ENCODE measurements around the gene ALDH4A1. TPM values are rescaled to one million over a fixed set of nuclear protein-coding genes. Genes with fewer than 3 reads are reported as not detected.
"Not testable (repeated sequence)": the region's sequence is repeated elsewhere in the genome, so short reads cannot be mapped to it uniquely, and the experiment has no call there.

The ALDH4A1 gene
- total RNA-seq, 1 donor from 2014 or later = 30.0 TPM

GRCh38 chr1:18874600-18874999 is 27.8 kb downstream of the ALDH4A1 start:
- H3K27me3 Mint-ChIP-seq = no peaks in the 10 kb centered on the region
- no peak for DNase-seq (ENCODE audit: low spot score, unreplicated experiment)
- TF ChIP-seq CTCF (IDR thresholded peaks at IDR 0.05; ENCODE audit: unreplicated experiment) = no peak
- H3K36me3 Mint-ChIP-seq (ENCODE audit: insufficient read depth) = peaks cover 3% of the 10 kb centered on the region
- H3K4me1 Mint-ChIP-seq (ENCODE audit: low read depth) = no peaks in the 10 kb centered on the region
- no peaks in the 10 kb centered on the region for H3K9me3 Mint-ChIP-seq (ENCODE audit: low read depth)
- no peak overlapping the region for H3K4me3 Mint-ChIP-seq (ENCODE audit: low read depth)
- H3K27ac Mint-ChIP-seq = no peak overlapping the region

- DNase-seq (ENCODE audit: low spot score, unreplicated experiment) = no peak
- no peak for TF ChIP-seq CTCF (IDR thresholded peaks at IDR 0.05; ENCODE audit: unreplicated experiment)
- Mint-ChIP-seq H3K9me3 (ENCODE audit: low read depth) (no peaks in the 10 kb centered on the region), H3K27me3 (no peaks in the 10 kb centered on the region), H3K36me3 (ENCODE audit: insufficient read depth) (peaks cover 3% of the 10 kb centered on the region), H3K27ac (no peak overlapping the region), H3K4me1 (ENCODE audit: low read depth) (no peaks in the 10 kb centered on the region), H3K4me3 (ENCODE audit: low read depth) (no peak overlapping the region)
Observed at GRCh38 chr1:18874036-18874435, 28.3 kb downstream of the ALDH4A1 start.

- Mint-ChIP-seq H3K4me3 (ENCODE audit: low read depth) (no peak overlapping the region), H3K9me3 (ENCODE audit: low read depth) (no peaks in the 10 kb centered on the region), H3K27ac (no peak overlapping the region), H3K4me1 (ENCODE audit: low read depth) (no peaks in the 10 kb centered on the region), H3K36me3 (ENCODE audit: insufficient read depth) (peaks cover 2% of the 10 kb centered on the region), H3K27me3 (peaks cover 3% of the 10 kb centered on the region)
- TF ChIP-seq CTCF (IDR thresholded peaks at IDR 0.05; ENCODE audit: unreplicated experiment) = no peak
- DNase-seq (ENCODE audit: low spot score, unreplicated experiment) = no peak
Observed at GRCh38 chr1:18872071-18872611, 30.2 kb downstream of the ALDH4A1 start.

- TF ChIP-seq CTCF (IDR thresholded peaks at IDR 0.05; ENCODE audit: unreplicated experiment) = no peak
- H3K27ac Mint-ChIP-seq = no peak overlapping the region
- H3K9me3 Mint-ChIP-seq (ENCODE audit: low read depth) = no peaks in the 10 kb centered on the region
- DNase-seq (ENCODE audit: low spot score, unreplicated experiment) = no peak
- H3K36me3 Mint-ChIP-seq (ENCODE audit: insufficient read depth) = peaks cover 2% of the 10 kb centered on the region
- no peaks in the 10 kb centered on the region for H3K4me1 Mint-ChIP-seq (ENCODE audit: low read depth)
- H3K4me3 Mint-ChIP-seq (ENCODE audit: low read depth) = no peak overlapping the region
- peaks cover 8% of the 10 kb centered on the region for H3K27me3 Mint-ChIP-seq
Observed at GRCh38 chr1:18871401-18872070, 30.8 kb downstream of the ALDH4A1 start.

GRCh38 chr1:18870957-18871356 is 31.4 kb downstream of the ALDH4A1 start:
- no peak for TF ChIP-seq CTCF (IDR thresholded peaks at IDR 0.05; ENCODE audit: unreplicated experiment)
- no peak for DNase-seq (ENCODE audit: low spot score, unreplicated experiment)
- no peak overlapping the region for H3K27ac Mint-ChIP-seq
- H3K36me3 Mint-ChIP-seq (ENCODE audit: insufficient read depth) = peaks cover 2% of the 10 kb centered on the region
- H3K9me3 Mint-ChIP-seq (ENCODE audit: low read depth) = no peaks in the 10 kb centered on the region
- H3K4me1 Mint-ChIP-seq (ENCODE audit: low read depth) = no peaks in the 10 kb centered on the region
- H3K27me3 Mint-ChIP-seq = peaks cover 12% of the 10 kb centered on the region
- no peak overlapping the region for H3K4me3 Mint-ChIP-seq (ENCODE audit: low read depth)

- peaks cover 15% of the 10 kb centered on the region for H3K27me3 Mint-ChIP-seq
- H3K27ac Mint-ChIP-seq; H3K36me3 Mint-ChIP-seq (ENCODE audit: insufficient read depth); H3K4me3 Mint-ChIP-seq (ENCODE audit: low read depth); H3K9me3 Mint-ChIP-seq (ENCODE audit: low read depth); H3K4me1 Mint-ChIP-seq (ENCODE audit: low read depth); DNase-seq (ENCODE audit: low spot score, unreplicated experiment): not testable (repeated sequence)
Observed at GRCh38 chr1:18870595-18870865, 31.8 kb downstream of the ALDH4A1 start.
